ENCODE measurements around the gene NTM. TPM values are rescaled to one million over a fixed set of nuclear protein-coding genes. Genes with fewer than 3 reads are reported as not detected.
A peak's percentile ranks its signal among the peaks of the same experiment; 100 is the strongest.

Gene NTM
- total and polyA plus RNA-seq, 2 donors (not counting 3 experiments of a cell fraction or from before 2014, with no cell fraction given), result 1.00 to 1.1 TPM

DNA sequence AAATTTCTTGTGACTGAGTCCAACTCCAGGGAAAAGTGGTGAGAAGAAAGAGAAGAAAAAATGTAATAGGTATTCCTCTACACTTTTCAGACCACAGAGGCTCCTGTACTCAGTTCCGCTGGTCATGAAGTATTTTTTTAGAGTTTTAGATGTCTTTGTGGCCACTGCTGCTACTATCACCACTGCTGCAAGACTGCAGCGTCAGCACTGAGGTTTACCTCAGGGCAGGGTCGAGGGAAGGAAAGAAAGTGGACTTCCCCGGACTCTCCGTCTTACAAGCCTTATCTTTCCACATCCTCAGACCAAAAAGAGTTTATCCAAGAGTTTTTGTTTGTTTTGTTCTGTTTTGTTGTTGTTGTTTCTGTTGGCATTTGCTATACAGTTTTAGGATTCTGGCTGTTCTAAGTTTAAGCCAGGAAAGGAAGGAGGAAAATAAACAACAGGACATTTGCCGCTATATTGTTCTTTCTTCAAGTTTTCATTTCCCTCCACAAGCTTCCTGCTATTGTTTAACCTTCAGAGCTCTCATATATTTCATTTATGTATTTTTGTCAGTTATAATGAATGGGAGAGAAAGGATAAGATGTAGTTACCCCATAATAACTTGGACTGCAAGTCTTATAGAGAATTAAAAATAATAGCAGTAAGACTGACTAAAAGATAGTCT is 919.3 kb downstream of the NTM start:
- H2AFZ ChIP-seq (ENCODE audit: low read depth, low read length), result no peak overlapping the region
- TF ChIP-seq MYC (IDR thresholded peaks at IDR 0.05; ENCODE audit: low read depth, low read length) (no peak), EZH2 (IDR thresholded peaks at IDR 0.05; ENCODE audit: borderline replicate concordance, low read depth, low read length, severe bottlenecking) (no peak), POLR2A (IDR thresholded peaks at IDR 0.05; ENCODE audit: low read depth, low read length) (no peak), GATA2 (IDR thresholded peaks at IDR 0.05; ENCODE audit: insufficient read depth, insufficient read length, low read depth, low read length) (no peak), POLR2AphosphoS5 (IDR thresholded peaks at IDR 0.05; ENCODE audit: insufficient read depth, low read depth, low read length) (no peak), JUN (IDR thresholded peaks at IDR 0.05; ENCODE audit: borderline replicate concordance, insufficient read depth, insufficient read length, low read depth) (no peak), FOS (IDR thresholded peaks at IDR 0.05; ENCODE audit: borderline replicate concordance, insufficient read depth, low read length) (no peak)
- TF ChIP-seq, protein P1, sequence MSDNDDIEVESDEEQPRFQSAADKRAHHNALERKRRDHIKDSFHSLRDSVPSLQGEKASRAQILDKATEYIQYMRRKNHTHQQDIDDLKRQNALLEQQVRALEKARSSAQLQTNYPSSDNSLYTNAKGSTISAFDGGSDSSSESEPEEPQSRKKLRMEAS (IDR thresholded peaks at IDR 0.05; ENCODE audit: insufficient read depth, insufficient read length), result no peak
- TF ChIP-seq, protein P2, sequence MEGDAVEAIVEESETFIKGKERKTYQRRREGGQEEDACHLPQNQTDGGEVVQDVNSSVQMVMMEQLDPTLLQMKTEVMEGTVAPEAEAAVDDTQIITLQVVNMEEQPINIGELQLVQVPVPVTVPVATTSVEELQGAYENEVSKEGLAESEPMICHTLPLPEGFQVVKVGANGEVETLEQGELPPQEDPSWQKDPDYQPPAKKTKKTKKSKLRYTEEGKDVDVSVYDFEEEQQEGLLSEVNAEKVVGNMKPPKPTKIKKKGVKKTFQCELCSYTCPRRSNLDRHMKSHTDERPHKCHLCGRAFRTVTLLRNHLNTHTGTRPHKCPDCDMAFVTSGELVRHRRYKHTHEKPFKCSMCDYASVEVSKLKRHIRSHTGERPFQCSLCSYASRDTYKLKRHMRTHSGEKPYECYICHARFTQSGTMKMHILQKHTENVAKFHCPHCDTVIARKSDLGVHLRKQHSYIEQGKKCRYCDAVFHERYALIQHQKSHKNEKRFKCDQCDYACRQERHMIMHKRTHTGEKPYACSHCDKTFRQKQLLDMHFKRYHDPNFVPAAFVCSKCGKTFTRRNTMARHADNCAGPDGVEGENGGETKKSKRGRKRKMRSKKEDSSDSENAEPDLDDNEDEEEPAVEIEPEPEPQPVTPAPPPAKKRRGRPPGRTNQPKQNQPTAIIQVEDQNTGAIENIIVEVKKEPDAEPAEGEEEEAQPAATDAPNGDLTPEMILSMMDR (IDR thresholded peaks at IDR 0.05; ENCODE audit: extremely low read depth in 1 of 2, insufficient read depth in 1 of 2, low read depth in 1 of 2, low read length in 2 of 2), result no peak
- peak overlapping the region in 1 of 3 experiments; percentile 34 for H3K4me3 ChIP-seq (replicated peaks in 1 of 3; ENCODE audit: insufficient read depth in 1 of 3, low read depth in 1 of 3, low read length in 3 of 3)
- H3K4me2 ChIP-seq (ENCODE audit: insufficient read depth, low read length), result peak overlapping the region; percentile 76
- peak; percentile 25 for DNase-seq (ENCODE audit: low read depth, low spot score)
- no peaks in the 10 kb centered on the region for H4K20me1 ChIP-seq (replicated peaks; ENCODE audit: control insufficient read depth, extremely low read depth, insufficient read depth, low read length)
- ChIA-PET CTCF (interaction anchor here (1.1 kb wide), 1 partner anchor 17 kb away, joined by 3 read pairs; no protein-coding TSS in a partner anchor), POLR2A (no interaction called here)
- peak overlapping the region; percentile 26 for H3K27ac ChIP-seq (ENCODE audit: insufficient read depth, low read depth, low read length)
- H3K9me1 ChIP-seq (replicated peaks; ENCODE audit: control insufficient read depth, extremely low read depth, insufficient read depth, low read length), result no peaks in the 10 kb centered on the region
- dilution Hi-C loops (cut with MboI; ENCODE audit: extremely low pct_ligation_motif_present, low sequenced_read_pairs), result no loop called here
- BruUV-seq (replicated peaks), result no TSS peak
- no peaks in the 10 kb centered on the region for H3K27me3 ChIP-seq (ENCODE audit: control insufficient read depth in 2 of 2, insufficient read depth in 2 of 2, low read length in 2 of 2)
- peak; percentile 66 for FAIRE-seq
- no peaks in the 10 kb centered on the region for H3K9me3 ChIP-seq (replicated peaks; ENCODE audit: control insufficient read depth, insufficient read depth, low read length)
- no peaks in the 10 kb centered on the region for H3K36me3 ChIP-seq (ENCODE audit: control insufficient read depth in 2 of 2, extremely low read depth in 1 of 2, insufficient read depth in 2 of 2, low read length in 2 of 2)
- H3K79me2 ChIP-seq (ENCODE audit: control insufficient read depth, insufficient read depth, low read length), result no peaks in the 10 kb centered on the region
- peaks cover 18% of the 10 kb centered on the region for H3K4me1 ChIP-seq (ENCODE audit: control insufficient read depth, extremely low read depth, insufficient read depth, low read length)
- peak overlapping the region; percentile 14 for H3K9ac ChIP-seq (replicated peaks; ENCODE audit: extremely low read depth, insufficient read depth, low read length)
- intact Hi-C loops (cut with micrococcal nuclease), result no loop called here

Measured in endothelial cell of umbilical vein (primary cell).